NCI-H1048 (cell line): ENCODE measurements around the gene BCL11B.

ENCODE experiments used
- DNase-seq: peaks from one replicate; lab custom pipeline; 2025; lab: John Stamatoyannopoulos, UW

BCL11B gene

DNA sequence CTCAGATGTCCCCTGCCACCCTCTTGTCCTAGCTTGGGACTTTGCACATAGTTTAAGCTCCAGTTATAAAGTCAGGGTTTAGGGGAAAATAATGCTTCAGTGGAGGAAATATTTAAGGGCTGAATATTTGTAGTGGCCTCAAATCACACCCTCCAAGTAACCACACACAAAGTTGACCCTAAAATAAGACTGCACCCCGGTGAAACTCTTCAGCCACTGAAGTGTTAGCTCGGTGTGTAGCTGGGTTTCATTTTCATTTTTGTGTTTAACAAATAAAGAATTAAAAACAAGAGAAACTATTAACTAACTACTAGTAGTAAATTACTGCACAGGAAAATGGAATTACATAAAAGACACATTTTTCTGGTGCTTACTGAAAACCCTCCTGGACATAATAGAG lies 14.8 kb upstream of the BCL11B start:
- DNase-seq: no peak

DNA sequence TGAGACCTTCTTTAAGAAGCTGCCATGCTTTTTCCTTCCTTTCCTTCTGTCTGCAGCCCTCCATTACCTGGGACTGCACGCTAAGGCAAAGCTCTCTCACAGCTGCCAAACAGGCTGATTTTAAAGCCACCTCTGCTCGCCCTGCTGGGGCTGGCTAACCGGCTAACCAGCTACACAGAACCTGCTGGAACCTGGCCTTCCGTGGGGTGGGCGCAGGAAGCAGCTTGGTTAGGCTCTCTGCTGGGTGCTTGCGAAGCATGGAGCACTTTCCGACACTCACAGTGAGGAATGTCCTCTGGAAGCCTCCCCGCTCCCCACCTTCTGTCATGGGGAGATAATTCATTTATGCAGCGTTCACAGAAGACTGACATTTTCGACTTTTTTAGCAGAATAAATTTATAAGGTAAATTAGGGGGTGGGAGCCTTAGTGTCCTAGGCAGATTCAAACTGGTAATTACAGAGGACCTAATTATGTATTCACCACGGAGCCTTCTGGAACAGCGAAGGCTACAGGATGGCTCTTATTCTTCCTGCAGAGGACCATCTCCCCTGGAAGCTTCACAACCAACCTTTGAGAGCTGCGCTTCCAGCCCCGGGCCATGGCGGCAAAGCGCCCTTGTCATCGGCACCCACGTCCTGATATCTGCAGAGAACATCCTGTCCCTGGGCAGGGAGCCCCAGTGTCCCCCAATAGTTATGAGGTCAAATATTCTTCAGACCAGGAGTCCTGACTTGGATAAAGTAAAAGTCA lies 12.4 kb upstream of the BCL11B start:
- no peak for DNase-seq

- DNase-seq: no peak
These were observed 10.5 kb upstream of the BCL11B start for GRCh38 chr14:99282261-99283050.

- no peak for DNase-seq
These were observed 9.4 kb upstream of the BCL11B start for GRCh38 chr14:99281396-99281795.

DNA sequence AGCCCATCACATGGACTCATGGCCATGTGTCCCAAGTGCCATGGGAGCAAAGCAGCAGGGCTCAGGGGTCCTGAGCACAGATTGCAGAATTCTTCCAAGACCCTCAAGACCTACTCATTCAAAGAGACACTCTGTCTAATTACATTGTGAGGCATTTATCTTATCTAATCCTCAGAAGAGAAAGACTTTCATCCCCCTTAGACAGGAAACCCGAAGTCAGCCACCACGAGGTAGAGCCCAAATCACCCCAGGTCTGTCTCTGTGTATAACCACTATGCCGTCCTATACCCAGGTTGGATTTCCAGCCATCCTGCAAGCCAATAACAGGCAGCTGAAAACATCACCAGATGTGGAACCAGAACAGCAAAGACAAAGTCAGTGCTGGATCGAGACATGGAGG lies 8.9 kb upstream of the BCL11B start:
- no peak for DNase-seq

GRCh38 chr14:99280066-99280731 lies 8.2 kb upstream of the BCL11B start:
- DNase-seq: no peak

DNA sequence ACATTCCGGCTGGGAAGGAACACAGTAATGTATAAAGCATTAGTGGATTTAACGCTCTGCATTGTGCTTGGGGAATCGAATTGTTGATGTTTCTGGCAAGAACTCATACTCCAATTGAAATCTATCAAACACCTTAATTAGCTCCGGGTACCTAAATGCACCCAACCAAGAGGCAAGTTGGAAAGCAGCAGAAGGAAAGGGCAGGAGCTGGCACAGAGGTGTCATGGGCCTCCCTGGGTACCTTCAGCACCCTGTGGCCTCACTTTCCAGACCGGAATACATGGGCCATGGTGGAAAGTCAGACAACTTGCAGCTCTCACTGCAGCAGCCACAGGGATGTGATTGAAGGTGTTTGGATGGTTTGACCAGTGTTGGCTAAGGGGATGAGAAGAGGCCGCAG lies 6.8 kb upstream of the BCL11B start:
- DNase-seq: no peak

- no peak for DNase-seq
These were observed 5.5 kb upstream of the BCL11B start for GRCh38 chr14:99277530-99277929.

- DNase-seq: no peak
These were observed 4.5 kb upstream of the BCL11B start for GRCh38 chr14:99276482-99276881.

GRCh38 chr14:99275222-99275584 lies 3.2 kb upstream of the BCL11B start:
- DNase-seq: no peak

DNA sequence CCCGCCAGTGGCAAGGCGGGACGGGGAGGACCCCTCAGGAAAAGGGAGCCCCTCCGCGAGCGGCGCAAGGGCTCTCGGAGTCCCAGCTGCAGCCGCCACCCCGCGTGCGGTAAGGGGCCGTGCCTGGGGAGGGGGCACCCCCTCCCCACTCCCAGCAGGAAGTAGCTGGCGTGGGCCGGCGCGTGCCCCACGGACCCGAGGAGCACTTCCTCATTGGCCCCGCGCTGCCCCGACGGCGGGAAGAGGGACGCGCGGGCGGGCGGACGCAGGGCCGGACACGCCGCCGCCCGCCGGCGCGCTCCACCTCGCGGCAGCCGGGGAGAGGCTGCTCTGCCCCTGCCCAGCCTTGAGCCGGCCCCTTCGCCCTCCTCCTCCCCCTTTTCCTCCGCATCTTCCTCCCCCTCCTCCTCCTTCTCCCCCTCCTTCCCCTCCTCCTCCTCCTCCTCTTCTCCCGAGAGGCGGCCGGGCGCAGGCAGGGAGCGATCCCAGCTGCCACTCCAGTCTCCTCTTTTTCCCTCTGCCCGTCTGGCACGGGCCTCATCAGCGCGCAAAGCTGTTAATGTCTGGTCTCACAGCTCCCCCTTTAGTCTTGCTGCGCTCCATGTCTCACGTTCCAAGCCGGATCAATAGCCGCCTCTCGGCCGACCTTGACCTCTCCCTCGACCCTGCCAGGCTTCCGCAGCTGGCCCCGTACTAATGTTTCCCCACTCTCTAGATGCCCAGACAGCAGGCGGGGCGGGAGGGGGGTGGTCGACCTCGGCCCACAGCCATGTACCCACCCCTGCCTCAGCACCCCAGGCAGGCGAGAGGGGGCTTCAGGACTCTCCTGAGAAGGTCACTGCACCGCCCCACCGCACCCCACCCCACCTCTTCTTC lies 2.6 kb upstream of the BCL11B start:
- no peak for DNase-seq

- no peak for DNase-seq
These were observed 1.9 kb upstream of the BCL11B start for GRCh38 chr14:99273766-99274345.

- no peak for DNase-seq
These were observed 1.1 kb upstream of the BCL11B start for GRCh38 chr14:99272899-99273765.

DNA sequence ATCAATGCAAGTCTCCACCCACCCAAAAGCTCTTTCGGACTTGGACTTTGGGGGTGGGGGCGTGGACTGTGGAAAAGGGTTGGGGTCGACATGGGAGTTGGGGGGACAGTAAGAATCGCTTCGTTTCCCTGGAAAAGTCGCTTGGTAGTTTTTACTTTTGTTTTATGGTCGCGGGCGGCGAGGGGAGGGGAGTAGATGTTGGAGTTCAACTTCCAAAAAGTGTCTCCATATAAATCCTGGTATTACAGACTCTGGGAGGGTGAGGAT lies 568 bp upstream of the BCL11B start:
- DNase-seq: no peak

DNA sequence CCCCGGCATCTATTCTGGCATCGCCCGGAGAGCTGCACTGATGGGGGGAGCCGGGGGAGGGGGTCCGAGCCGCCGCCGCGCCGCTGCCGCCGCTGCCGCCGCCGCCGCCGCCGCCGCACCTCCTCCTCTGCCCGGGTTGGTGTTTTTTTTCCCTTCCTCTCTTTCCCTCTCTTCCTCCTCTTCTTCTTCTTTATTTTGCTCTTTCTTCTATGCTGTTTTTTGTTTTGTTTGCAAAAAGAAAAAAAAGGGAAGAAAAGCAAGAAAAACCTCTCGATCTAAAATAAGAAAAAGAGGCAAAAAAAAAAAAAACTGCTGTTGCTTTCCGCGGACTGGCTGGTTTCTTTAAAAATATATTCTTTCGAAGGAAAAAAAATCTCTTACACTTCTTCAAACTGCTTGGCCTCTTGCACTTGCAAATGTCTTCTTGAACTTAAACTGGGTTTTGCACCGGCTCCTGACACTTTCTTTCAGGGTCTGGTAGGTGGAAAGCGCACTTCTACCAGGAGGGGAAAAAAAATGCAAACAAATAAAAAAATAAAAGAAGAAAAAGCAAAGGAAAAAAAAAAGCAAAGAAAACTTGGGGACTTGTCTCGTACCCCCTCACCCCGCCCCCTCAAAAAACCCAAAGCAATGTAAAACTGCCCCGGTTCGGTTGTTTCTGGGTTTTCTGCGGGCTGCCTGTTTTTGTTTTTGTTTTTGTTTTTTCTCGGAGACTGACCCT lies 616 bp downstream of the BCL11B start:
- no peak for DNase-seq

DNA sequence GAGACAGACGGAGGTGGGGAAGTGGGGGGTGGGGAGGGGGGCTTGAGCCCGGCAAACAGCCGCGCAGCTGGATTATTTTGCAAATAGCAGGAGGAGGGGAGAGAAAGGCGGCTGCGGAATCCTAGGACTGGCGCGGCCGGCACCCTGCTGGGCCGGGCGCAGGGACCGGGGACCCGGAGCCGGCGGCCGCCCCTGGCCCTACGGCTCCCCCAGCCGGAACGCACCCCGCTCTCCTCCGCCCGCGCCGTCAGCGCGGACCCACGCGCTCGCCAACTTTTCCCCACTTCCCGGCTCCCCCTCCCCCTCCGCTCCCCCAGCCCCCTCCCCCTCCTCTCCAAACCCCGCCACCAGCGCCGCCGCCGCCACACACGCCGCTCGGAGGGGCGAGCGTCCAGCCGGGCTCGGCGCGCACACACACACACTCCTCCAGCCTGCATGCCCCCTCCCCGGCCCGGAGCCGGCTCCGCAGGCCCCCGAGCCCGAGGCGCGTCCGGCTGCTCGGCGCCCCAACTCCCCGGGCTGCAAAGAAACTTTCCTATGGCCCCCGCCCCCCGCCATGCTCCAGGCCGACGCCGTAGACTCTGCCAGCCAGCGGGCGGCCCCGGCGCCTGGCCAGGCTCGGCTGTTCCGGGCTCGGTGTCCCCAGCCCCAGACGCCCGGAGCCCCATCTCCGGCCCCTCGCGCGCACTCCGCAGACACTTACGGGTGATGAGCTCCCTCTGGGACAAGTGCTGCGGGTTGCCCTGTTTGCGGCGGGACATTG lies 1.4 kb downstream of the BCL11B start:
- DNase-seq: no peak

DNA sequence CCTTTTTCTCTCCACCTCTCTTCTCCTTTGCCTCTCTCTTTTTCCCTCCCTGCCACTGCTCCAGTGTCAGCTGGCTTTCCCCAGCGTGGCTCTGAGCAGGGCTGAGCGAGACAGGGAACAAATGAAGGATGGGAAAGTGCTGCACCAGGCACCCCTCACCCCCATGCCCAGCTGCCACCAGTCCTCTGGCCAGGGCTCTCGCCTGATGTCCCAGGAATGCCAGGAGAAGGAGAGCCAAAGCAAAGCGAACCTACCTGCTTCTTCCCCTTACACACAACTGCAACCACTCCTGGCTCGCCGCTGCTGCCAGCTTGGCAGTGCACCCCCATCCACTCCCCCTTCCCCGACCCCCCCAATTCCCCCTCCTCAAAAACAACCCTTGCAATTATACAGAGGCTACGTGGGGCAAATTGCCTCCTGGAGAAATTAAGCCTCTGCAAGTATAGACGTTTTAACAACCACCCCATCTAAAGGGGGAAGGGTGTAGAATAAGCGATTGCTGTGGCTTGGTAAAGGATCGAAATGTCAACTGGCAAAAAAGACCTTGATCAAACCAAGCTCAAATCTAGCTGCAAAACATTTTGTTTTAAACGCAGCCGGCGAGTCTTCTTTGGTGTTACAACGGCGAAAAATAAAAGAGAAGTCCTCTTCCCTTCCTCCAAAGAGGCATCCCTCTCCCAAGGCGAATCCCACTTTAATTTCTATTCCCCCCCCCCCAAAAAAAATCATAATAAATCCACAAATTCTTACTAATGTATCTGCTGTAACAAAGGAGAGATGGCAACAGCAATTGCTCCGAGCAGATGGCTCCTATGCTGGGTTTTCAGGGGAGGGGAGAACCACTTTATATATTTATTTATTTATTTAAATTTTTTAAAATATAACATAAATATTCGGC lies 2.9 kb downstream of the BCL11B start:
- no peak for DNase-seq
